Mucosa of descending colon (tissue), 3 donors: ENCODE data around the gene DUSP8. TPM values are rescaled to one million over a fixed set of nuclear protein-coding genes. Genes with fewer than 3 reads are reported as not detected.

ENCODE experiments used
- ATAC-seq: fragments of 200-7000 bp; cut with Tn5 transposase; one replicate; pipeline ENCODE4 v1.9.1; 2020; ENCODE audit warnings: mild to moderate bottlenecking, moderate library complexity
- DNase-seq, 3 donors: peaks; one replicate each; pipeline ENCODE4 v3.0.0-alpha.2; 2020
- H3K36me3 ChIP-seq: fragments of 200-600 bp; one replicate; pipeline ENCODE4 v1.8.0; 2021; ENCODE audit warnings: low read depth, mild to moderate bottlenecking
- H3K4me1 ChIP-seq: fragments of 200-600 bp; one replicate; pipeline ENCODE4 v1.8.0; 2021; ENCODE audit warnings: low read depth, mild to moderate bottlenecking
- H3K4me3 ChIP-seq: fragments of 200-600 bp; one replicate; pipeline ENCODE4 v1.8.0; 2021; ENCODE audit warnings: mild to moderate bottlenecking
- H3K9me3 ChIP-seq: fragments of 200-600 bp; one replicate; pipeline ENCODE4 v1.8.0; 2021; ENCODE audit warnings: mild to moderate bottlenecking
- CTCF ChIP-seq: fragments of 200-600 bp; IDR thresholded peaks from one replicate; pipeline ENCODE4 v1.8.0; 2022; ENCODE audit warnings: antibody characterized with exemption, mild to moderate bottlenecking
- intact Hi-C, 2 donors: fragments of 100-400 bp; cut with DNase I in 1 of 2; cut with micrococcal nuclease in 1 of 2; formaldehyde crosslinking; loops; one replicate each; pipeline versions ENCODE4 v1.11.0 to v1.11.1; 2022; cut with DNase I, micrococcal nuclease
- total RNA-seq, 3 donors: library from RNA; stranded (reverse); fragmentation: NEBNext Ultra II Directional in 2 of 3; extraction: Animal tissue kit (Norgen Biotek cat#: 25700) in 2 of 3; gene quantifications; one replicate each; pipeline versions ENCODE4 v1.2.1 to v1.2.4, GENCODE V29; 2021 to 2023
- donor health status: DM: no; HTN: no; CAD: no; lungs with moderate emphysema.
- donor health status: DM: no; HTN: no; CAD: no.
- donor health status: DM: no; HTN: yes; CAD: no.

DUSP8 gene
- total RNA-seq, 3 donors from 2014 or later: 28.2 to 31.7 (median 28.5) TPM

GRCh38 chr11:1574238-1574932 is 2.3 kb upstream of the DUSP8 start:
- H3K9me3 ChIP-seq: no peaks in the 10 kb centered on the region
- ATAC-seq (peak; percentile 67), DNase-seq (peak; percentile 75 to 87 (median 81))
- peaks cover 36% of the 10 kb centered on the region for H3K4me1 ChIP-seq
- peak overlapping the region; percentile 16 for H3K4me3 ChIP-seq
- no peaks in the 10 kb centered on the region for H3K36me3 ChIP-seq
- peak; percentile 88 for TF ChIP-seq CTCF
- intact Hi-C loops: no loop called here

- Histone ChIP-seq H3K4me1 (peaks cover 42% of the 10 kb centered on the region), H3K4me3 (peak overlapping the region; percentile 16), H3K9me3 (no peaks in the 10 kb centered on the region), H3K36me3 (no peaks in the 10 kb centered on the region)
- TF ChIP-seq CTCF: no peak
- DNase-seq (peak; percentile 82 to 89 (median 89)), ATAC-seq (peak; percentile 70)
- intact Hi-C loops: no loop called here
These were observed 1.8 kb upstream of the DUSP8 start for GRCh38 chr11:1573903-1574237.

- DNase-seq (peak; percentile 67 to 83 (median 82)), ATAC-seq (peak; percentile 47)
These were observed 1.2 kb upstream of the DUSP8 start for GRCh38 chr11:1573077-1573902.

GRCh38 chr11:1571760-1572196 is 293 bp downstream of the DUSP8 start:
- H3K36me3 ChIP-seq: no peaks in the 10 kb centered on the region
- TF ChIP-seq CTCF: no peak
- peak overlapping the region; percentile 18 for H3K4me3 ChIP-seq
- DNase-seq (no peak), ATAC-seq (no peak)
- H3K4me1 ChIP-seq: peaks cover 47% of the 10 kb centered on the region
- no peaks in the 10 kb centered on the region for H3K9me3 ChIP-seq
- intact Hi-C loops: no loop called here

More at GRCh38 chr11:1573077-1573902, 1.2 kb upstream of the DUSP8 start:
- intact Hi-C loops: no loop called here
- TF ChIP-seq CTCF: no peak
- peak overlapping the region; percentile 72 for H3K4me3 ChIP-seq
- peaks cover 47% of the 10 kb centered on the region for H3K4me1 ChIP-seq
- H3K36me3 ChIP-seq: no peaks in the 10 kb centered on the region
- H3K9me3 ChIP-seq: no peaks in the 10 kb centered on the region

GRCh38 chr11:1570896-1571759 is 943 bp downstream of the DUSP8 start:
- peaks cover 42% of the 10 kb centered on the region for H3K4me1 ChIP-seq
- DNase-seq (peak; percentile 51 to 69 (median 68)), ATAC-seq (no peak)
- intact Hi-C loops: no loop called here
- peak overlapping the region; percentile 18 for H3K4me3 ChIP-seq
- no peak for TF ChIP-seq CTCF
- no peaks in the 10 kb centered on the region for H3K9me3 ChIP-seq
- no peaks in the 10 kb centered on the region for H3K36me3 ChIP-seq
